H1 (cell line): ENCODE results near the gene ATP13A2. TPM values are rescaled to one million over a fixed set of nuclear protein-coding genes. Genes with fewer than 3 reads are reported as not detected.

Experiments
- CHD2 ChIP-seq: IDR thresholded peaks from 2 replicates; pipeline ENCODE4 v1.6.1; 2012; ENCODE audit warnings: low read length, improper control_type of control experiment
- CHD7 ChIP-seq: fragments of 300-600 bp; sonication (generic); IDR thresholded peaks from 2 replicates; pipeline ENCODE4 v1.7.1; 2012; ENCODE audit warnings: low read length, moderate library complexity, mild to moderate bottlenecking, inconsistent platforms; ENCODE audit not compliant: insufficient replicate concordance
- HDAC6 ChIP-seq: IDR thresholded peaks from one replicate; pipeline ENCODE4 v1.7.1; 2012; ENCODE audit warnings: low read depth, mild to moderate bottlenecking, inconsistent platforms, low read length, moderate library complexity
- PHF8 ChIP-seq: fragments of 200-600 bp; sonication (generic); conservative IDR thresholded peaks from 2 replicates; pipeline ENCODE4 v1.7.1; 2012; ENCODE audit warnings: low read depth, mild to moderate bottlenecking, inconsistent platforms, low read length, moderate library complexity
- SIRT6 ChIP-seq: IDR thresholded peaks from one replicate; pipeline ENCODE4 v1.7.1; 2012; ENCODE audit warnings: low read length, inconsistent platforms
- polyA plus RNA-seq, 7 experiments: library from polyadenylated mRNA; depleted of rRNA in 3 of 7; stranded (reverse) in 5 of 7; unstranded in 2 of 7; fragments of >200 nt in 5 of 7; fragments of 200-250 nt in 2 of 7; gene quantifications; 1 replicate in 5 of 7; 2 replicates in 1 of 7; 4 replicates in 1 of 7; pipeline versions ENCODE4 v1.2.1 to v1.2.3, GENCODE V29; 2011 to 2013; ENCODE audit warnings: missing spikeins in 2 of 7, mixed read lengths in 2 of 7
- total RNA-seq: library from RNA; stranded (reverse); fragmentation: NEBNext Ultra II Directional; extraction: Animal tissue kit (Norgen Biotek cat#: 25700); gene quantifications from 2 replicates; pipeline ENCODE4 v1.2.1, GENCODE V29; 2021

The ATP13A2 gene
- total and polyA plus RNA-seq, 2 of the 8 experiments (the other 6 are each of a cell fraction or from before 2014, with no cell fraction given) = 82.1 to 83.6 TPM

- TF ChIP-seq CHD7 (no peak), SIRT6 (no peak), HDAC6 (no peak), PHF8 (no peak), CHD2 (no peak)
Observed at GRCh38 chr1:16965486-16966067, 46.2 kb downstream of the ATP13A2 start (continued).
